Loucy (cell line): ENCODE results near the gene MDGA2.

Experiments
- H2AFZ ChIP-seq: fragments of 200-600 bp; sonication (generic); 2 replicates; pipeline ENCODE4 v1.6.0; 2016; ENCODE audit warnings: antibody characterized with exemption, mild to moderate bottlenecking, low read length, moderate library complexity
- H3F3A ChIP-seq: fragments of 200-600 bp; 2 replicates; pipeline ENCODE4 v1.6.0; 2016; ENCODE audit warnings: antibody characterized with exemption, low read depth, mild to moderate bottlenecking
- H3K27me3 ChIP-seq: fragments of 200-600 bp; sonication (generic); 2 replicates; pipeline ENCODE4 v1.6.1; 2014; ENCODE audit warnings: low read length, mild to moderate bottlenecking; ENCODE audit not compliant: insufficient read depth, poor library complexity, severe bottlenecking
- H3K36me3 ChIP-seq: fragments of 200-600 bp; sonication (generic); 2 replicates; pipeline ENCODE4 v1.6.1; 2016; ENCODE audit warnings: low read length; ENCODE audit not compliant: insufficient read depth
- H3K4me1 ChIP-seq: fragments of 200-600 bp; sonication (generic); 2 replicates; pipeline ENCODE4 v1.5.1; 2014; ENCODE audit warnings: low read length, mild to moderate bottlenecking; ENCODE audit not compliant: insufficient read depth, poor library complexity, severe bottlenecking
- H3K4me2 ChIP-seq: fragments of 200-600 bp; sonication (generic); 2 replicates; pipeline ENCODE4 v1.6.0; 2014; ENCODE audit warnings: antibody characterized with exemption, low read length, low read depth, mild to moderate bottlenecking; ENCODE audit not compliant: poor library complexity, severe bottlenecking
- H3K4me3 ChIP-seq: fragments of 200-600 bp; sonication (generic); 2 replicates; pipeline ENCODE4 v1.5.1; 2014; ENCODE audit warnings: low read length, mild to moderate bottlenecking, mixed read lengths; ENCODE audit not compliant: poor library complexity, severe bottlenecking
- H3K79me2 ChIP-seq: fragments of 200-600 bp; sonication (generic); 2 replicates; pipeline ENCODE4 v1.6.1; 2014; ENCODE audit warnings: low read length; ENCODE audit not compliant: insufficient read depth
- H3K9ac ChIP-seq: fragments of 200-600 bp; sonication (generic); 2 replicates; pipeline ENCODE4 v1.6.0; 2014; ENCODE audit warnings: mild to moderate bottlenecking, low read depth, low read length, moderate library complexity; ENCODE audit not compliant: poor library complexity, severe bottlenecking
- H3K9me2 ChIP-seq: fragments of 200-600 bp; sonication (generic); replicated peaks from 2 replicates; pipeline ENCODE4 v1.6.1; 2016; ENCODE audit warnings: low read depth, low read length, mixed read lengths
- H3K9me3 ChIP-seq: fragments of 200-600 bp; sonication (generic); 2 replicates; pipeline ENCODE4 v1.6.1; 2014; ENCODE audit warnings: mild to moderate bottlenecking, antibody characterized with exemption, low read length, low read depth; ENCODE audit not compliant: insufficient read depth
- H4K20me1 ChIP-seq: fragments of 200-600 bp; sonication (generic); 2 replicates; pipeline ENCODE4 v1.6.0; 2014; ENCODE audit warnings: antibody characterized with exemption, low read length, mild to moderate bottlenecking; ENCODE audit not compliant: insufficient read depth, poor library complexity, severe bottlenecking
- CTCF ChIP-seq: fragments of 200-600 bp; sonication (generic); conservative IDR thresholded peaks from 2 replicates; pipeline ENCODE4 v1.5.1; 2014; ENCODE audit warnings: mild to moderate bottlenecking, antibody characterized with exemption, low read length
- EZH2phosphoT487 ChIP-seq: fragments of 200-600 bp; IDR thresholded peaks from 2 replicates; pipeline ENCODE4 v1.6.1; 2018; ENCODE audit warnings: antibody characterized with exemption, mild to moderate bottlenecking, moderate library complexity, borderline replicate concordance

Gene MDGA2

GRCh38 chr14:47675466-47676314 lies at the start of gene MDGA2:
Gene MDGA2, minus strand, starts transcription at chr14:47675605.
- Histone ChIP-seq H4K20me1 (no peaks in the 10 kb centered on the region), H3K4me1 (no peaks in the 10 kb centered on the region), H3K36me3 (no peaks in the 10 kb centered on the region), H3K4me3 (no peak within 1 kb of the TSS), H3K4me2 (no peak within 1 kb of the TSS), H2AFZ (no peak within 1 kb of the TSS), H3K9ac (no peak within 1 kb of the TSS), H3K79me2 (no peaks in the 10 kb centered on the region), H3K9me3 (no peaks in the 10 kb centered on the region), H3K27me3 (no peaks in the 10 kb centered on the region), H3F3A (no peaks in the 10 kb centered on the region), H3K9me2 (no peaks in the 10 kb centered on the region)
- TF ChIP-seq EZH2phosphoT487 (no peak), CTCF (no peak)

DNA sequence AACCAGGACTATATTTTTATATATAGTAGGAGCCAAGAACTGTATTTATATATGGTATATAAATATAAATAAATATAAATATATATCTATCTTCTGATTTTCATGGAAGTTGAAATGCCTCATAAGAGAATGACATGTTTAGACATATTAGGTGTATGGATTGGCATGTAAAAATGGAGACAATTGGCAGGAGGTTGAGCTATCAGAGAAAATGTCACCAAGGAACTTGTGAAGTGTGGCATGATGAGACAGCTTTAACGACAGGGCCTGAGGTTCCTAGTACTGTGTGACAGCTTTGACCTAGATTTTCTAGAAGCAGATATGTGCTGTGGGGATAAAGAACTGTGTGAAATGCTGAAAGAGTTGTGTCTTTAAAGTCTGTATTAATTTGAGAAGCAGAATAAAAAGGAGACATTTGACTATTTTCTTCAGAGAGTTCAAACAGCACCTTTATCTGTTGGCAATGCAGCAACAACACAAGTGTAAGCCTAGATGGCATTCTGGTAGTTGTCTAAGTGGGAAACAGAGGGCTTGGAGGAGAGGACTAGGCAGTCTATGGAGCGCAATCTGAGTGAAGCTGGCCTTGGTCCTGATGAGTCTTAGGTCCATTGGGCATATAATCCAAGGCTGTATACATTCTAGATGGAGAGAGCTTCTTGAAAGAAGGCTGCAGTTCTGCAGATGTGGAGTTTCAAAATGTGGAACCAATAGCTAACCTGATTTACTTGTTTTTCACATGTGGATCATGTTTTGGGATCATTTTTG lies 47.7 kb upstream of the MDGA2 start:
- no peaks in the 10 kb centered on the region for H3K36me3 ChIP-seq
- no peaks in the 10 kb centered on the region for H3K9me3 ChIP-seq
- no peaks in the 10 kb centered on the region; the same call in 1 of the 2 replicates for H3K9me2 ChIP-seq
- H2AFZ ChIP-seq, result no peak overlapping the region
- H3K4me2 ChIP-seq, result no peak overlapping the region
- H3K79me2 ChIP-seq, result no peaks in the 10 kb centered on the region
- no peaks in the 10 kb centered on the region for H3K27me3 ChIP-seq
- H4K20me1 ChIP-seq, result no peaks in the 10 kb centered on the region
- no peaks in the 10 kb centered on the region for H3K4me1 ChIP-seq
- H3K9ac ChIP-seq, result no peak overlapping the region
- TF ChIP-seq EZH2phosphoT487, result no peak
- TF ChIP-seq CTCF, result no peak
- no peaks in the 10 kb centered on the region for H3F3A ChIP-seq
- no peak overlapping the region for H3K4me3 ChIP-seq

DNA sequence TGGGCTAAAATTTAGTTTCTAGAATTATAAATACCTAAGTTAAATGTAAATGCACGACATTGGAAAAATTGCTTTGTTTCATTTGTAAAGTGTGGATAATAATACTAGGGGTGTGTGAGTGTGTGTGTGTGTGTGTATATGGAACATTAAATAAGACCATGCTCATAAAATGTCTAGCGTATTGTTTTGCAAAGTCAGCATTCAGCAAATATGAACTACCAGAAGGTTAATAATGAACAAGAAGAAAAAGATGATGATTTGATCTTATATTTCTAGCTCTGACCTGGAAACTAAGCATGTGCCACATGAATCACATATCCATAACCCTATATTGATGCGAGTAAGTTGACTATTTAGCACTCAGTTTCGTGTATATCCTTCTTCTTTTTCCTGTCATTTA lies 44.9 kb upstream of the MDGA2 start:
- Histone ChIP-seq H2AFZ (no peak overlapping the region), H3K9me2 (no peaks in the 10 kb centered on the region; the same call in 1 of the 2 replicates), H3K36me3 (no peaks in the 10 kb centered on the region), H3F3A (no peaks in the 10 kb centered on the region), H3K9me3 (no peaks in the 10 kb centered on the region), H3K9ac (no peak overlapping the region), H3K79me2 (no peaks in the 10 kb centered on the region), H3K27me3 (no peaks in the 10 kb centered on the region), H3K4me3 (no peak overlapping the region), H3K4me2 (no peak overlapping the region), H4K20me1 (no peaks in the 10 kb centered on the region), H3K4me1 (no peaks in the 10 kb centered on the region)
- TF ChIP-seq EZH2phosphoT487 (no peak), CTCF (no peak)
